PC-9 (cell line): Measurements from ENCODE around the gene CYBA.

Source experiments
- CTCF ChIP-seq: fragments of 200-600 bp; sonication (generic); conservative IDR thresholded peaks from 2 replicates; pipeline ENCODE4 v1.6.1; 2017; ENCODE audit warnings: mixed run types, antibody characterized with exemption, mild to moderate bottlenecking, moderate library complexity
- EZH2 ChIP-seq: fragments of 200-600 bp; sonication (generic); IDR thresholded peaks from 2 replicates; pipeline ENCODE4 v1.8.0; 2017; ENCODE audit warnings: antibody characterized with exemption, low read depth

- TF ChIP-seq EZH2: no peak
- no peak for TF ChIP-seq CTCF
These were observed 51.6 kb downstream of the CYBA start for GRCh38 chr16:88599092-88599733.
